Measurements from ENCODE around the gene HNF1B. TPM values are rescaled to one million over a fixed set of nuclear protein-coding genes. Genes with fewer than 3 reads are reported as not detected.

Gene HNF1B
- total and polyA plus RNA-seq, 2 donors (not counting 3 experiments of a cell fraction or from before 2014, with no cell fraction given): not detected

GRCh38 chr17:37647856-37648255 lies 97.0 kb downstream of the HNF1B start:
- no peak for TF ChIP-seq FOS (IDR thresholded peaks at IDR 0.05; ENCODE audit: borderline replicate concordance, insufficient read depth, low read length)
- TF ChIP-seq CTCF (IDR thresholded peaks at IDR 0.05; ENCODE audit: extremely low read depth in 1 of 2, insufficient read depth in 1 of 2, low read depth in 1 of 2, low read length in 2 of 2): no peak
- no peak for TF ChIP-seq GATA2 (IDR thresholded peaks at IDR 0.05; ENCODE audit: insufficient read depth, insufficient read length, low read depth, low read length)
- no peak for TF ChIP-seq POLR2AphosphoS5 (IDR thresholded peaks at IDR 0.05; ENCODE audit: insufficient read depth, low read depth, low read length)
- no peak for TF ChIP-seq MYC (IDR thresholded peaks at IDR 0.05; ENCODE audit: low read depth, low read length)
- Histone ChIP-seq H4K20me1 (replicated peaks; ENCODE audit: control insufficient read depth, extremely low read depth, insufficient read depth, low read length) (no peaks in the 10 kb centered on the region), H3K9me1 (replicated peaks; ENCODE audit: control insufficient read depth, extremely low read depth, insufficient read depth, low read length) (no peaks in the 10 kb centered on the region), H2AFZ (ENCODE audit: low read depth, low read length) (peak overlapping the region; percentile 17), H3K9ac (replicated peaks; ENCODE audit: extremely low read depth, insufficient read depth, low read length) (peak overlapping the region; percentile 49), H3K4me1 (ENCODE audit: control insufficient read depth, extremely low read depth, insufficient read depth, low read length) (peaks cover 36% of the 10 kb centered on the region), H3K27me3 (ENCODE audit: control insufficient read depth in 2 of 2, insufficient read depth in 2 of 2, low read length in 2 of 2) (no peaks in the 10 kb centered on the region), H3K4me2 (ENCODE audit: insufficient read depth, low read length) (peak overlapping the region; percentile 69), H3K36me3 (ENCODE audit: control insufficient read depth in 2 of 2, extremely low read depth in 1 of 2, insufficient read depth in 2 of 2, low read length in 2 of 2) (no peaks in the 10 kb centered on the region), H3K27ac (ENCODE audit: insufficient read depth, low read depth, low read length) (peak overlapping the region; percentile 80), H3K4me3 (replicated peaks in 1 of 3; ENCODE audit: insufficient read depth in 1 of 3, low read depth in 1 of 3, low read length in 3 of 3) (no peak overlapping the region), H3K9me3 (replicated peaks; ENCODE audit: control insufficient read depth, insufficient read depth, low read length) (no peaks in the 10 kb centered on the region), H3K79me2 (ENCODE audit: control insufficient read depth, insufficient read depth, low read length) (peaks cover 3% of the 10 kb centered on the region)
- no peak for DNase-seq (ENCODE audit: low read depth, low spot score)
- intact Hi-C loops (cut with micrococcal nuclease) (loop anchor here (2.0 kb wide), 2 partner anchors 39 to 63 kb away; partner anchors contain the start of gene SYNRG), dilution Hi-C loops (cut with MboI; ENCODE audit: extremely low pct_ligation_motif_present, low sequenced_read_pairs) (no loop called here)
- POLR2A ChIA-PET: interaction anchor here (0.7 kb wide), 1 partner anchor 123 kb away, joined by 3 read pairs; no protein-coding TSS in a partner anchor
- no TSS peak for BruUV-seq (replicated peaks)
- CTCF ChIA-PET: interaction anchor here (0.9 to 5.1 kb wide), 7 partner anchors 9 to 169 kb away, joined by 3 to 128 read pairs (median 6); partner anchors contain the start of gene SYNRG
- FAIRE-seq: no peak

All from endothelial cell of umbilical vein (primary cell).